MCF 10A (cell line): ENCODE results near the gene ANXA6. TPM values are rescaled to one million over a fixed set of nuclear protein-coding genes. Genes with fewer than 3 reads are reported as not detected.

Experiments used
- BruUV-seq: library from RNA; stranded (reverse); fragments of 400-500 nt; replicated peaks from 2 replicates; lab custom pipeline; 2021; lab: Mats Ljungman, UMichigan
- CTCF ChIA-PET: fragments of 300-600 bp; sonication (Branson Sonifier 250); formaldehyde crosslinking; extraction: SDS; loops from one replicate; lab custom pipeline; 2021; ENCODE audit warnings: antibody characterized with exemption, inconsistent platforms; lab: Yijun Ruan, JAX
- POLR2A ChIA-PET: fragments of 300-600, 350-650 bp; sonication (Branson Sonifier 250); formaldehyde crosslinking; extraction: SDS; loops from one replicate; lab custom pipeline; 2020; ENCODE audit warnings: antibody characterized with exemption, inconsistent platforms; lab: Yijun Ruan, JAX
- DNase-seq: peaks from one replicate; pipeline ENCODE4 v3.0.0-alpha.2; 2018; ENCODE audit not compliant: unreplicated experiment
- H3K27ac Mint-ChIP-seq: one replicate; pipeline ENCODE4 v1.8.0; 2022; ENCODE audit warnings: mild to moderate bottlenecking, low read depth, mixed read lengths; ENCODE audit not compliant: unreplicated experiment
- H3K27me3 Mint-ChIP-seq: one replicate; pipeline ENCODE4 v1.8.0; 2022; ENCODE audit warnings: mixed read lengths; ENCODE audit not compliant: insufficient read depth, unreplicated experiment
- H3K36me3 Mint-ChIP-seq: one replicate; pipeline ENCODE4 v1.8.0; 2022; ENCODE audit warnings: mild to moderate bottlenecking, moderate library complexity, mixed read lengths; ENCODE audit not compliant: insufficient read depth, unreplicated experiment
- H3K4me1 Mint-ChIP-seq: one replicate; pipeline ENCODE4 v1.8.0; 2022; ENCODE audit warnings: mixed read lengths; ENCODE audit not compliant: insufficient read depth, unreplicated experiment
- H3K4me3 Mint-ChIP-seq: one replicate; pipeline ENCODE4 v1.8.0; 2022; ENCODE audit warnings: mild to moderate bottlenecking, moderate library complexity, mixed read lengths; ENCODE audit not compliant: unreplicated experiment
- H3K9me3 Mint-ChIP-seq: one replicate; pipeline ENCODE4 v1.8.0; 2022; ENCODE audit warnings: mixed read lengths; ENCODE audit not compliant: unreplicated experiment
- intact Hi-C: fragments of 100-400 bp; cut with micrococcal nuclease; formaldehyde crosslinking; loops from 2 replicates; pipeline ENCODE4 v1.14.1; 2022
- total RNA-seq: library from RNA; stranded (reverse); gene quantifications from 2 replicates; pipeline ENCODE4 v1.2.3, GENCODE V29; 2022
- TF ChIP-seq, protein P1 (sequence below): fragments of 200-600 bp; IDR thresholded peaks from one replicate; pipeline ENCODE4 v1.8.0; 2022; ENCODE audit warnings: antibody characterized with exemption, mild to moderate bottlenecking; ENCODE audit not compliant: unreplicated experiment

Gene ANXA6
- total RNA-seq, 1 experiment from 2014 or later: 2.6 TPM

DNA sequence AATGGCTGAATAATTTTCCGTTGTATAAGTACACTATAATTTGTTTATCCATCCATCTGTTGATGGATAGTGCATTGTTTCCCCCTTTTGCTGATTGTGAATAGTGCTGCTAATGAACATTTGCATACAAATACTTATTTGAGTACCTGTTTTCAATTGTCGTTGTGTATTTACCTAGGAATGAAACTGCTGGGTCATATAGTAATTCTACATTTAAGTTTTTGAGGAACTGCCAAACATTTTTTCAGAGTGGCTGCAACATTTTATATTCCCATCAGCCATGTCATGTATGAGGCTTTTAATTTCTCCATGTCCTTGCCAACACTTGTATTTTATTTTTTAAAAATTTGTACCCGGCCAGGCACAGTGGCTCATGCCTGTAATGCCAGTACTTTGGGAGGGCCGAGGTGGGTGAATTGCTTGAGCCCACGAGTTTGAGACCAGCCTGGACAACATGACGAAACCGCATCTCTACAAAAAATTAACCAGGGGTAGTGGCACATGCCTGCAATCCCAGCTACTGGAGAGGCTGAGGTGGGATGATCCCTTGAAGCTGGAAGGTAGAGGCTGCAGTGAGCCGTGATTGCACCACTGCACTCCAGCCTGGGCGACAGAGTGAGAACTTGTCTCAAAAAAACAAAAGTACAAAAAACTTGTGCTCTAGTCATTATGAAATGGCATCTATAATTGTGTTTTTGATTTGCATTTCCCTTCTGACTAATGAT, 2.2 kb upstream of the ANXA6 start:
- CTCF ChIA-PET: interaction anchor here (1.5 to 2.3 kb wide), 2 partner anchors 34 to 108 kb away, joined by 5 to 15 read pairs; no protein-coding TSS in a partner anchor
- Mint-ChIP-seq H3K27me3 (peaks cover 37% of the 10 kb centered on the region), H3K27ac (no peak overlapping the region), H3K4me1 (peaks cover 5% of the 10 kb centered on the region), H3K9me3 (no peaks in the 10 kb centered on the region), H3K4me3 (no peak overlapping the region), H3K36me3 (no peaks in the 10 kb centered on the region)
- TF ChIP-seq, protein P1, sequence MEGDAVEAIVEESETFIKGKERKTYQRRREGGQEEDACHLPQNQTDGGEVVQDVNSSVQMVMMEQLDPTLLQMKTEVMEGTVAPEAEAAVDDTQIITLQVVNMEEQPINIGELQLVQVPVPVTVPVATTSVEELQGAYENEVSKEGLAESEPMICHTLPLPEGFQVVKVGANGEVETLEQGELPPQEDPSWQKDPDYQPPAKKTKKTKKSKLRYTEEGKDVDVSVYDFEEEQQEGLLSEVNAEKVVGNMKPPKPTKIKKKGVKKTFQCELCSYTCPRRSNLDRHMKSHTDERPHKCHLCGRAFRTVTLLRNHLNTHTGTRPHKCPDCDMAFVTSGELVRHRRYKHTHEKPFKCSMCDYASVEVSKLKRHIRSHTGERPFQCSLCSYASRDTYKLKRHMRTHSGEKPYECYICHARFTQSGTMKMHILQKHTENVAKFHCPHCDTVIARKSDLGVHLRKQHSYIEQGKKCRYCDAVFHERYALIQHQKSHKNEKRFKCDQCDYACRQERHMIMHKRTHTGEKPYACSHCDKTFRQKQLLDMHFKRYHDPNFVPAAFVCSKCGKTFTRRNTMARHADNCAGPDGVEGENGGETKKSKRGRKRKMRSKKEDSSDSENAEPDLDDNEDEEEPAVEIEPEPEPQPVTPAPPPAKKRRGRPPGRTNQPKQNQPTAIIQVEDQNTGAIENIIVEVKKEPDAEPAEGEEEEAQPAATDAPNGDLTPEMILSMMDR: no peak
- DNase-seq: no peak
- intact Hi-C loops: loop anchor here (10.0 kb wide), 2 partner anchors 315 to 455 kb away; partner anchors contain the start of genes IRGM and RBM22
- POLR2A ChIA-PET: no interaction called here
- no TSS peak for BruUV-seq

DNA sequence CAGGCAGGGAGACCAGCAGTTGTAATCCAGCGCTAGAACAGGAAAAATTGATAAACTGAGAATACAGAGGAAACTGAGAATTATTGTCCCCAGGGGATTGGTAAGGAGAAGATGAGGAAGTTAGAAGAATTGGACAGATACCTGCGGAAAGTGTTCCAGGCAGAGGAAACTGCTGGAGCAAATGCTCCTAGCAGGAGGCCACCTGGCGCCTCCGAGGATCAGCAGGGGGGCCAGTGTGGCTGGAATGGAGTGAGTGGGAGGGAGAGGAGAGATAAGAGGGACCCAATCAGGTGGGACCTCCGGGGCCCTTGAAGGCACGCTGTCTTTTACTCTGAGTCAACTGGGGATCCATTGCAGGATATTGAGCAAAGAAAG, 695 bp upstream of the ANXA6 start:
- intact Hi-C loops: no loop called here
- Mint-ChIP-seq H3K4me1 (peaks cover 9% of the 10 kb centered on the region), H3K36me3 (no peaks in the 10 kb centered on the region)

DNA sequence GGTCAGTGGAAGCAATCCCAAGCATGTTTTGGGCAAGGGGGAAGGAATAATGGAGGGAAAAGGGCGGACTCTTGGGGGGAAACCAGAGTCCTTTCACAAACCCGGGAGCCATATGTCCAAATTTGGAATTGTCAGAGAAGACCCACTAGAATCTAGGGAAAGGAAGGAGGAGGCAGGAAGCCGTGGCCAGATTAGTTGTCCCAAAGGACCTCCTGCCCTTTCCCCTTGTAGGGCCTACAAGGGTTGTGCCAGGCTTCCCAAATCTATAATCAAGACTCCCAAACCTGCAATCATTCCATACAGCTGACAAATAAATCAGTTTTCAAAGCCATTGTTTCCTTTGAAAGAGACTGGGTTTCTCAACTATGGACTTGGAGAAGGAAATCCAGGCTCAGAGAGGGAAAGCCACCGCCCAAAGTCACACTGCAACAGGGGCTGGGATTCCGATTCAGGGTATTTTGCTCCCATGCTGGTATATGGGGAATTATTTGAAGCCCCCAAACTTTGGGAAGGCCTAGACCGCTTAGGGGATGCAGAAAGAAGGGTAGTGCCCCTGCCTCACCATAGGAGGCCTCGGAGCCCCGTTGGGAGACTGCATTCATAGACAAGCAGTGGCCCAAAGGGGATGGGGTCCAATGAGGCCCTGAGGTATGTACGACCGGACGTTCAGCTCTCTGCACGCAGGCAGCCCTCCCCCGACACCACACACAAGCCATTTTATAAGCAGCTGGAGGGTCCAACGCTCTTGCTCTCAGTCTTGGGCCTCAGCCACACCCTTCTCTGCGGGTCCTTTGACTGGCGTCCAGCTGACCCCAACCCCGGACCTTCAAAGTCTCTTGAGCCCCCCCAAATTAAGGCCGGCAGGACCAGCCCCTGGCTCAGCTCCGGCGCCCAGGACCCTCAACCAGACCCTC, 815 bp downstream of the ANXA6 start:
- no peak for DNase-seq
- POLR2A ChIA-PET: interaction anchor here (0.5 to 1.0 kb wide), 2 partner anchors 31 to 366 kb away, joined by 4 read pairs; no protein-coding TSS in a partner anchor
- CTCF ChIA-PET: interaction anchor here (0.8 to 1.7 kb wide), 6 partner anchors 8 to 355 kb away, joined by 3 to 11 read pairs (median 4); no protein-coding TSS in a partner anchor
- Mint-ChIP-seq H3K9me3 (no peaks in the 10 kb centered on the region), H3K27me3 (peaks cover 37% of the 10 kb centered on the region), H3K36me3 (no peaks in the 10 kb centered on the region), H3K4me3 (peak overlapping the region; percentile 64), H3K4me1 (peaks cover 9% of the 10 kb centered on the region), H3K27ac (no peak overlapping the region)
- intact Hi-C loops: no loop called here
- no TSS peak for BruUV-seq
- TF ChIP-seq, protein P1: no peak

More for the DNA sequence above, 695 bp upstream of the ANXA6 start:
- TF ChIP-seq, protein P1: no peak
- no TSS peak for BruUV-seq
- Mint-ChIP-seq H3K4me3 (peak overlapping the region; percentile 64), H3K27ac (no peak overlapping the region), H3K9me3 (no peaks in the 10 kb centered on the region), H3K27me3 (peaks cover 37% of the 10 kb centered on the region)
- POLR2A ChIA-PET: interaction anchor here (1.0 kb wide), 2 partner anchors 33 to 75 kb away, joined by 3 to 4 read pairs; no protein-coding TSS in a partner anchor
- CTCF ChIA-PET: interaction anchor here (1.0 to 1.7 kb wide), 5 partner anchors 32 to 109 kb away, joined by 3 to 11 read pairs (median 5); no protein-coding TSS in a partner anchor
- DNase-seq: no peak
